ENCODE measurements around the gene ETFA. TPM values are rescaled to one million over a fixed set of nuclear protein-coding genes. Genes with fewer than 3 reads are reported as not detected.

ETFA gene
- total RNA-seq, 1 donor from 2014 or later: 151 TPM

DNA sequence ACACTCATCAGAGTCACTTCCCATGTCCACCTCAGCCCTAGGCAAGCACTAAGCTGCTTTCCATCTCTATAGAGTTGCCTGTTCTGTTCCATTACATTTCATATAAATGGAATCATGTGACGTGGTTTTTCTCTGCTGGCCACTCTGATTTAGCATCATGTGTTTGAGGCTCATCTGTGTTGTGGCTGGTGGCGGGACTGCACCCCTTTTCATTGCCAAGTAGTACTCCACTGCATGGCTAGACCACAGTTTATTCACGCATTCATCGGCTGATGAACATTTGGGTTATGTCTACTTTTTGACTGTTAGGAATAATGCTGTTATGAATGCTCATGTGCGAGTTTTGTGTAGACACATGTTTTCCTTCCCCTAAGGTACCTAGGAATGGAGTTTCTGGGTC, 136.6 kb downstream of the ETFA start:
- DNase-seq: no peak

DNA sequence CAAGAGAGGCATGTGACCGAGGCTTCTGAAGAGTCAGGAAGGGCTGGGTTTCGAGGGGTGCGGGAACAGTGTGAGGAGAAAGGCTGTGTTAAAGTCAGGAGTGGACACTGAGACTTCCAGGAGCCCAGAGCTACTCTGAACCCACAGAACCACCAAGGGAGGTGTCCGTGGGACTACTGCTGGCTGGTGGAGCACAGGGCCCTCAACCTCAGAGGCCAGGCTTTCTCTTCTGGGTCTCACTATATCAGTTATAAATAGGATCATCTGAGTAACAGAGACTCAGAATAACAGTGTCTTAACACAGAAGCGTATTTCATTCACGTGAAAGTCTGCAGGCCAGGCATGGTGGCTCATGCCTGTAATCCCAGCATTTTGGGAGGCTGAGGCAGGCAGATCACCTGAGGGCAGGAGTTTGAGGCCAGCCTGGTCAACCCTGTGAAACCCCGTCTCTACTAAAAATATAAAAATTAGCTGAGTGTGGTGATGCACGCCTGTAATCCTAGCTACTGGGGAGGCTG, 137.9 kb downstream of the ETFA start:
- no peak for DNase-seq

DNA sequence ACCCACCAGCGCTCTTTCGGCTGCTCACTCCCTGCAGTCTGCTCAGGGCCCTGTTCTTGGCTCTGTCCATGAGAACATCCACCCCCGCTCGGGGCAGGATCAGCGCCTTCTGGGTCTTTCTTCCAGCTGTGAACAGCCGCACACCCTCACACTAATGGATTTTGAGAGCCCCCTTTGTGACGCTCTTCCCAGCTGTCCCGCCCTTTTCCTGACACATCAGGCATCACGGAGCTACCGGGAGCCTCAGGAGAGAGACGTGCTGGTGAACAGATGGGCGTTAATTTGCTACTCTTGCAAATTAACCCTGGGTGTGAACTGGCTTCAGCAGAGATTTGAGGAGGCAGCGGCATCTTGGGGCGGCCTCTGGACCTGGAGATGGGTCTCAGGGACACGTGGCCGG, 138.5 kb downstream of the ETFA start:
- peak; percentile 40 for DNase-seq

DNA sequence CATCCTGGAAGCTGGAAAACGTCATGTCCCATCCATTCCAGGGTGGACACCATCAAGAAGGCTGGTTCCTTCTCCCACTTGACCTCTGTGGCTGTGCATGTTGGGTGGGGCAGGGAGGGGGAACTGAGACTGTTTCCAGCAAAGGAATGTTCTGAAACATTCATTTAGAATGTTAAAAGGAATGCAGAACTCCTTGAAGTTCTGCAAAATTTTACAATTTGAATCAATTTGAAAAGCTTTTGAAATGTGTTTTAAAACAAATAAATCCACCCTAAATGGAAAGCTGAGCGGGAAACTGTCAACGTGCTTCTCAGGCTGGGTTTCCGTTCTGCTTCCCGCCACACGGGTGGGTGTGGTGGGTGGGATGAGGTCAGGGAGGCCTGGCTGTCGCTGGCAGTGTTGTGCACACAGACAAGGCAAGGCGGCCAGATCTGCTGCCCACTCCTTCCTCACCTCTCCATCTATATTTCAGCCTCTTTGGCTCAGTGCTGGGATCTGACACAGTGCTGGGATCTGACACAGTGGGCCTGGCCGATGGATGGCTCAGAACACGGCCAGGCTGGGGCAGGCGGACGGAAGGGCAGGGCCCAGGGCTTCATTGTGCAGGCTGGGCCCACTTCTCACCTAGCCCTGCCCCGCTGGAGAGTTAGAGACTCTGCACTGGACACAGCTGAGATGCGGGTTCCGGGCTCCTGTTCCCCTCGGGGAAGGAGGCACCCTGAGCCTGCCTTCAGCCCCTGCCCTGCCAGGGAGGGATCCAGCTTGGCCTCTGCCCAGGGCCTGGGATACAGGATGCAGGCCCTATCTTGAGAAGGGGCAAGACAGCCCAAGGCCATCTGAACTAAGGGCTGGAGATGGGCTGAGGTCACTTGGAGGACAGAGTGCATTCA, 141.1 kb downstream of the ETFA start:
- DNase-seq: no peak

DNA sequence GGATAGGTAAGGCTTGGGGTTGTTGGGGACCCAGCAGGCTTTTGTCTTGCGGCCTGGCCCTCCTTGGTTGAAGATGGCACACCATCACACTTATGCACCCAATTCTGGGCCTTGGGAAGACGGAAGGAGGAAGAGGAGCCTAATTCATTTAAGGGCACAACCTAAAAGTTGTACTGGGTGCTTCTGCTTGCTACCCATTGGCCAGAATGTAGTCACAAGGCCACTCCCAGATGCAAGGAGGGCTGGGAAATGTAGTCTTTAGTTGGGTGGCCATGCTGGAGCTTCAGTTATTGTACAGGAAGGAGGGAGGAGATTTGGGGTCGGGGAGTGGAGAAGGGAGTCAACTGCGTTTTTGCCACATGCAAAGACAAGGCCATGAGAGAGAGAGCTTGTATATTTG, 142.3 kb downstream of the ETFA start:
- peak; percentile 41 for DNase-seq

DNA sequence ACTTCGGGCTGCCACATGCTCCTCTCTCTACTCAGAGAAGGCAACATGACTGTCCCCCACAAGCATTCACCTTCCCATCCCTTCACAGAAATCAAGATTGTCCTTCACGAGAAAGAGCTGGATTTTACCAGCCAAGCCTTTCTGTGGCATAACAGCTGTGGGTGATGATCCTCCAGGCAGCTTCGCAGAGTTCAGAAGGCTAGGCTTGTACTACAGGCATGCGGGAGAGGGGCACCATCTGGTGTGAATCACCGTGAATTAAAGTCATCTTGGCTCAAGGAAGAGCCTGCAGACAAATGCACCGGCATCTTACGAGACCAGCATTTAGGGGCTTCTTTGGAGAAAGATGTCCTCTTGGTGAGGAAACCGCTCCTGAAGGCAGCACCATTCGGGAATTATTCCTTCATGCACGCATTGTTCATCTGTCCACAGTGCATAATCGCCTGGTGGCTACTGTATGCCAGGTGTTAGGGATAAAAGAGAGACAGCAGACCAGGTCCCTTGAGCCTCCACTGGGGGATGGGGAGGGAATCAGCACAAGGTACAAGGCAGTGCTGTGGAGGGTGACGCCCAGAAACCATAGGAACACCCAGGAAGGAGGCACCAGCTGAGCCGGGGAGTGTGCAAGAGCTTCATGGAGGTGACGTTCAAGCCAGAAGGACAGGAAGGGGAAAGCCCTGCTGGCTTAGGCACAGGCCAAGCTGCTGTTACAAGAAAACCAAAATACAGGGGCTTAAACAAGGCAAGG, 142.9 kb downstream of the ETFA start:
- DNase-seq: peak; percentile 49

DNA sequence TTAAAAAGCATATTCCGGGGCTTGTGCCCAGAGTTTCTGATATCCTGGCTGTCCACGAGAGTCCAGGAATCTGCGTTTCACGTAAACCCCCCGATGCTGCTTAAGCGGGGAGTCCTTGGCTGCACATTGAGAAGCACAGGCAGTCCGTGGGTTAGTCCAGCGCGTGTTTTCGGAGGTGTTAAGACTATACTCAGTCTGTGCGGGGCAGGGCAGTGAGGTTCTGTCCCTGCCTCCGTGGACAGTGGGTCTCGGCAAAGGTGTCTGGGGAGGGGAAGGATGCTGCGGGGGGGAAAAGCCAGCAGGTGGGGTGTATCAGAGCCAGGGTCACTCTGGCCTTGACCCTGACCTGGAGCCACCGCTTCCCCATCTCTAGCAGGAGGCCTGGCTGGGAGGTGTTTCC, 145.3 kb downstream of the ETFA start:
- DNase-seq: no peak

Other genes starting within 250 kb of the ETFA start
- gene ISL2, start 25.3 kb upstream of the ETFA start, total RNA-seq: 6.6 TPM